Nephron (organoid): ENCODE measurements around the gene XAF1.
A peak's percentile ranks its signal among the peaks of the same experiment; 100 is the strongest.

Experiments used
- H3K27ac Mint-ChIP-seq, 3 experiments: 2 replicates each; pipeline ENCODE4 v1.8.0; 2020; ENCODE audit warnings: mixed read lengths in 3 of 3, mild to moderate bottlenecking in 2 of 3, moderate library complexity in 1 of 3
- H3K27me3 Mint-ChIP-seq: 2 replicates; pipeline ENCODE4 v1.8.0; 2021; ENCODE audit warnings: low read depth, mild to moderate bottlenecking, moderate library complexity, mixed read lengths
- H3K36me3 Mint-ChIP-seq: 2 replicates; pipeline ENCODE4 v1.8.0; 2020; ENCODE audit warnings: low read depth, mixed read lengths
- H3K4me1 Mint-ChIP-seq: 2 replicates; pipeline ENCODE4 v1.8.0; 2020; ENCODE audit warnings: mixed read lengths
- H3K4me3 Mint-ChIP-seq, 3 experiments: 2 replicates each; pipeline ENCODE4 v1.8.0; 2020; ENCODE audit warnings: mild to moderate bottlenecking in 3 of 3, mixed read lengths in 3 of 3, moderate library complexity in 2 of 3
- H3K9me3 Mint-ChIP-seq: 2 replicates; pipeline ENCODE4 v1.8.0; 2020; ENCODE audit warnings: mixed read lengths
- TF ChIP-seq, protein P1 (sequence below), 3 experiments: fragments of 200-600 bp; sonication (generic); IDR thresholded peaks; one replicate each; pipeline ENCODE4 v1.5.0; 2021; ENCODE audit warnings: antibody characterized with exemption in 3 of 3; ENCODE audit not compliant: unreplicated experiment in 3 of 3

Gene XAF1

GRCh38 chr17:6748617-6749016 lies 7.2 kb upstream of the XAF1 start:
- Mint-ChIP-seq H3K27ac (no peak overlapping the region), H3K36me3 (no peaks in the 10 kb centered on the region), H3K4me1 (peaks cover 4% of the 10 kb centered on the region), H3K27me3 (peaks cover 17% of the 10 kb centered on the region), H3K9me3 (no peaks in the 10 kb centered on the region), H3K4me3 (no peak overlapping the region)
- TF ChIP-seq, protein P1, sequence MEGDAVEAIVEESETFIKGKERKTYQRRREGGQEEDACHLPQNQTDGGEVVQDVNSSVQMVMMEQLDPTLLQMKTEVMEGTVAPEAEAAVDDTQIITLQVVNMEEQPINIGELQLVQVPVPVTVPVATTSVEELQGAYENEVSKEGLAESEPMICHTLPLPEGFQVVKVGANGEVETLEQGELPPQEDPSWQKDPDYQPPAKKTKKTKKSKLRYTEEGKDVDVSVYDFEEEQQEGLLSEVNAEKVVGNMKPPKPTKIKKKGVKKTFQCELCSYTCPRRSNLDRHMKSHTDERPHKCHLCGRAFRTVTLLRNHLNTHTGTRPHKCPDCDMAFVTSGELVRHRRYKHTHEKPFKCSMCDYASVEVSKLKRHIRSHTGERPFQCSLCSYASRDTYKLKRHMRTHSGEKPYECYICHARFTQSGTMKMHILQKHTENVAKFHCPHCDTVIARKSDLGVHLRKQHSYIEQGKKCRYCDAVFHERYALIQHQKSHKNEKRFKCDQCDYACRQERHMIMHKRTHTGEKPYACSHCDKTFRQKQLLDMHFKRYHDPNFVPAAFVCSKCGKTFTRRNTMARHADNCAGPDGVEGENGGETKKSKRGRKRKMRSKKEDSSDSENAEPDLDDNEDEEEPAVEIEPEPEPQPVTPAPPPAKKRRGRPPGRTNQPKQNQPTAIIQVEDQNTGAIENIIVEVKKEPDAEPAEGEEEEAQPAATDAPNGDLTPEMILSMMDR (IDR thresholded peaks at IDR 0.05; ENCODE audit: unreplicated experiment in 3 of 3), result no peak

DNA sequence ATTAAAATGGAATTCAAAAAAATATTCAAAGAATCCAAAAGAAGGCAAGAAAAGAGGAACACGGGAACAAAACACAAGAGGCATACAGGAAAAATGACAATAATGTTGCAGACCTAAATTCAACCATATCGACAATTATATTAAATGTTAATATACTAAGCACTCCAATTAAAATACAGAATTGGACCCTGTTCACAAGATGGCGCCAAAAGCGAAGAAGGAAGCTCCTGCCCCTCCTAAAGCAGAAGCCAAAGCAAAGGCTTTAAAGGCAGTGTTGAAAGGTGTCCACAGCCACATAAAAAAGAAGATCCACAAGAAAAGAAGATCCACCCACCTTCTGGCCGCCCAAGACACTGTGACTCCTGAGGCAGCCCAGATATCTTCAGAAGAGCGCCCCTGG lies 6.3 kb upstream of the XAF1 start:
- peaks cover 17% of the 10 kb centered on the region for H3K27me3 Mint-ChIP-seq
- no peak overlapping the region for H3K4me3 Mint-ChIP-seq
- H3K4me1 Mint-ChIP-seq, result peaks cover 4% of the 10 kb centered on the region
- TF ChIP-seq, protein P1 (IDR thresholded peaks at IDR 0.05; ENCODE audit: unreplicated experiment in 3 of 3), result no peak
- H3K27ac Mint-ChIP-seq, result no peak overlapping the region
- H3K9me3 Mint-ChIP-seq, result no peaks in the 10 kb centered on the region
- no peaks in the 10 kb centered on the region for H3K36me3 Mint-ChIP-seq

DNA sequence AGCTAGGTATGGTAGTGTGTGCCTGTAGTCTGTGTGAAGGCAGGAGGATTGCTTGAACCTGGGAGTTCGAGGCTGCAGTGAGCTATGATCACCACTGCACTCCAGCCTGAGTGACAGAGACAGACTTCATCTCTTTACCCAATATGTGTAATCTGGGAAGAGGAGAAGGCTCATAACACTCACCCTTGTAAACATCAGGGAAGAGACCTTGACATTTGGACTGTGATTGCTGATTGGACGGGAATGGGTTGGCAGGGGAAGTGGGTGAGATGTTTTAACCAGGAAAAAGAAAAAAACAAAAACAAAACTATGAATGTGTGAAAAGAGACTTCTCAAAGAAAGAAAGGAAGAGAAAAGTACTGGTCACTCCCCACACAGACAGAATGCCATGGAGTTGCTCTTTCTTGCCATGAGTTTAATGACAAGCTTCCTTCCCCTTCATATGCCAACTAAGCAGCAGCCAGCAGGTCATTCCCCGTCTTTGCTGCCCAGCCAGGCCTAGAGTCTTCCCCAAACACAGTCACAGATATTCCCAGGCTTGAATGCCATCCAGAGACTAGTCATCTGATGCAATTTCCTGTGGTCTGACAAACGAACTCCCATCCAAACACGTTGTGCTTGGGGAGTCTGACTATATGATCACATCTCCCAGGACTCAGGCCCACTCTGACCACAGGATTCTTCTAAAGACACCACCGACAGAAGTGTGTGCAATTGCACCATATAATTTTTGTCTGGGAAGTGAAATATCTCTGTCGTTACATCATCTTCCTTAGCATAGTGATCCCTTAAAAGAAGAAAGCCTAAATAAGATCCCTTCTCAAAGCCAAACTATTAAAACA lies 3.6 kb upstream of the XAF1 start:
- no peaks in the 10 kb centered on the region for H3K9me3 Mint-ChIP-seq
- H3K27me3 Mint-ChIP-seq, result peaks cover 13% of the 10 kb centered on the region
- no peaks in the 10 kb centered on the region for H3K36me3 Mint-ChIP-seq
- H3K4me3 Mint-ChIP-seq, result no peak overlapping the region
- H3K27ac Mint-ChIP-seq, result peak overlapping the region; percentile 48 to 82 (median 48)
- H3K4me1 Mint-ChIP-seq, result peaks cover 10% of the 10 kb centered on the region
- TF ChIP-seq, protein P1 (IDR thresholded peaks at IDR 0.05; ENCODE audit: unreplicated experiment in 3 of 3), result no peak

GRCh38 chr17:6753006-6753445 lies 2.8 kb upstream of the XAF1 start:
- TF ChIP-seq, protein P1 (IDR thresholded peaks at IDR 0.05; ENCODE audit: unreplicated experiment in 3 of 3), result no peak
- Mint-ChIP-seq H3K4me1 (peaks cover 10% of the 10 kb centered on the region), H3K27ac (peak overlapping the region; percentile 48 to 82 (median 48)), H3K9me3 (no peaks in the 10 kb centered on the region), H3K4me3 (no peak overlapping the region), H3K27me3 (peaks cover 15% of the 10 kb centered on the region), H3K36me3 (no peaks in the 10 kb centered on the region)

DNA sequence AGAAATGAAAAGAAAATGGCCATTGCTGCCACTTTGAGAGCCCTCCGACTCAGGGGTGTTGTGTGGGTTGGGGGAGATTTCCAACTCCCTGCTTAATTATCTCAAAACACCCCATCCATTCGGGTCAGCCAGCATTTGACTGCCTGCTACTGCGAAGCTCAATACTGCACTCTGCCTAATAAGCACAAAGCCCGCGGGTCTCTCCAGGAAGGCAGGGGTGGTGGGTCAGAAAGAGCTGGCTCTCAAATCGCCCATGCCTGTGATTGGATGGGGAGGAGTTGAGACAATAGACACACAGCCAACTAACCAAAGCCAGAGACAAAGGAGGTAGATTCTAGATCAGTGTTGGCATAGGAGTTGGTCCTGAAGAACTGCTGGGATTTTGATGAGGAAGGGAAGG lies 2.3 kb upstream of the XAF1 start:
- Mint-ChIP-seq H3K27ac (no peak overlapping the region), H3K27me3 (peaks cover 17% of the 10 kb centered on the region), H3K4me3 (no peak overlapping the region), H3K36me3 (no peaks in the 10 kb centered on the region), H3K9me3 (no peaks in the 10 kb centered on the region), H3K4me1 (peaks cover 10% of the 10 kb centered on the region)
- TF ChIP-seq, protein P1 (IDR thresholded peaks at IDR 0.05; ENCODE audit: unreplicated experiment in 3 of 3), result no peak

DNA sequence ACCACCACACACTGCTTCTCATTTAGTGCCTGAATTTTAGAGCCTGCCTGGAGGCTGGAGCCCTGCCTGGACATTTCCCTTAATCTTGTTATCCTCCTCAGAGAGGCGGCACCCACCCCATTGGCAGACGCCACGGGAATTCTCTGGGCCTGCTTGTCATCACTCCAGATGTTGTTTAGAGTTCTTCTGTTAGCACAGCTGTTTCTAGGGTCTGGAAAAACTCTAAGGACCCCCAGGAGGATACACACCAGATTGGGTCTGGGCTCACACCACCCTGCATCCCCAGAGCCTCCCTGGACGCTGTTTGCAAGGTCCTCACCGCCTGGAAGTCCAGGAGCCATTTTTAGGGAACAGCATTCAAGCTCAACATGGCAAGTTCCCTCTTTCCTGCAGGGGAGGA lies 565 bp upstream of the XAF1 start:
- Mint-ChIP-seq H3K9me3 (no peaks in the 10 kb centered on the region), H3K36me3 (no peaks in the 10 kb centered on the region)

More for the DNA sequence above, 565 bp upstream of the XAF1 start:
- peak overlapping the region in 1 of 3 experiments; percentile 3 for H3K4me3 Mint-ChIP-seq
- TF ChIP-seq, protein P1 (IDR thresholded peaks at IDR 0.05; ENCODE audit: unreplicated experiment in 3 of 3), result no peak
- peak overlapping the region in 2 of 3 experiments; percentile 12 to 52 for H3K27ac Mint-ChIP-seq
- peaks cover 24% of the 10 kb centered on the region for H3K27me3 Mint-ChIP-seq
- peaks cover 10% of the 10 kb centered on the region for H3K4me1 Mint-ChIP-seq
